KBM-7 (cell line): ENCODE results near the gene RASA4B.
A peak's percentile ranks its signal among the peaks of the same experiment; 100 is the strongest.

Experiments
- DNase-seq: peaks from one replicate; pipeline ENCODE4 v3.0.0-alpha.2; 2015
- in situ Hi-C: fragments of 300-500 bp; cut with MboI; formaldehyde crosslinking; loops from 2 replicates; pipeline ENCODE4 v1.14.3; 2020; ENCODE audit warnings: low sequenced_read_pairs, low pct_unique_long_range_greater_than_20kb, mixed read lengths

RASA4B gene

GRCh38 chr7:102439963-102440795 lies 77.4 kb downstream of the RASA4B start:
- in situ Hi-C loops: no loop called here
- no peak for DNase-seq

DNA sequence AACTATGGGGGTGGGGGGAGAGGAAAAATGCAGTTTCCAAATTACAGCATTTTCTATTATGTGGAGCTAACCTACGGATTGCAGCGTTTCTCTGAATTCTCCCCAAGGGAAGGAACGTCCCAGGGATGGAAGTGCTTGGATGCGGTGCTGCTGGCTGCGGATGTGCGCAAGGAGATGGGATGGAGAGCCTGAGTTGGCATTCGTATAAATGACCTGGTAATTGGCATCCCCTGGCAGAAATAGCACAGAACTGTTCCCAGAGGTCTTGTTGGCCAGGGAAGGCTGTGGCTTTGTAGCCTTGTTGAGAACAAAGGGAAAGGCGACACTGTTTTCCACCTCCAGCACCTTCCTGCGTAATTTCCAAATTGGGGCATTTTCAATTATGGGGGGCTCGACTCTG lies 81.5 kb downstream of the RASA4B start:
- no peak for DNase-seq

DNA sequence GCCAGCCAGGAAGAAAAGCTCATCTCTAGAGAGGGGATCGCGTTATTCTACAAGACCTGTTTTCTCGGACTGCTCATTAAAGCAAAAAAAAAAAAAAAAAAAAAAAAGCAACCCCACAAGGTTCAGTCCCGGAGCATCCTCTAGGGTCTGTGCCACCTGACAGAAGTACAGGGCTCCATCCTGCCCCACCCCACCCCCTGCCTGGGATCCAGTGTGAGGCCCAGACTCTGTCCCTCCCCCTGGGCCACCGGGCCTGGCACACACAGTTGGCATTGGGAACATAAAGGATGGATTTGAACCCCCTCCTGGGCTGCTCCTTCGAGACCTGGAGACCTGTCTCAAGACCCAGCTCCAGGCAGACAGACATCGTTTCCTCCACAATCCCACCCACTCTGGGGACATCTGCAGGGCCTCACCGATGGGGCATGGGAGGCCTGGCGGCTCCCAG lies 83.5 kb downstream of the RASA4B start:
- in situ Hi-C loops: no loop called here
- DNase-seq: no peak

More for the DNA sequence above, 81.5 kb downstream of the RASA4B start:
- in situ Hi-C loops: no loop called here

GRCh38 chr7:102433219-102434038 lies 84.1 kb downstream of the RASA4B start, which contains the start of gene ORAI2:
Gene ORAI2 (plus strand): TSS chr7:102433575. CDS start chr7:102438957, 5,382 bp downstream.
- peak; percentile 51 for DNase-seq
- in situ Hi-C loops: no loop called here
